ENCODE measurements around the gene RNF217. TPM values are rescaled to one million over a fixed set of nuclear protein-coding genes. Genes with fewer than 3 reads are reported as not detected.

The RNF217 gene
- total RNA-seq, 1 donor from 2014 or later: 49.8 TPM

GRCh38 chr6:125083684-125083990 lies 121.4 kb downstream of the RNF217 start:
- Mint-ChIP-seq H3K36me3 (peaks cover 18% of the 10 kb centered on the region), H3K27ac (no peak overlapping the region), H3K27me3 (ENCODE audit: low read depth) (no peaks in the 10 kb centered on the region), H3K4me3 (no peak overlapping the region), H3K4me1 (peaks cover 8% of the 10 kb centered on the region), H3K9me3 (no peaks in the 10 kb centered on the region)
- TF ChIP-seq CTCF (IDR thresholded peaks at IDR 0.05; ENCODE audit: unreplicated experiment): no peak
- DNase-seq (ENCODE audit: low spot score in 2 of 2, unreplicated experiment in 2 of 2): no peak

- no peak for DNase-seq (ENCODE audit: low spot score in 2 of 2, unreplicated experiment in 2 of 2)
- no peak overlapping the region for H3K27ac Mint-ChIP-seq
Observed at GRCh38 chr6:125086716-125087115, 124.5 kb downstream of the RNF217 start.

GRCh38 chr6:125088963-125089362 lies 126.7 kb downstream of the RNF217 start:
- H3K9me3 Mint-ChIP-seq: no peaks in the 10 kb centered on the region
- DNase-seq (ENCODE audit: low spot score in 2 of 2, unreplicated experiment in 2 of 2): no peak
- peaks cover 4% of the 10 kb centered on the region for H3K4me1 Mint-ChIP-seq

More at GRCh38 chr6:125086716-125087115, 124.5 kb downstream of the RNF217 start:
- Mint-ChIP-seq H3K27me3 (ENCODE audit: low read depth) (no peaks in the 10 kb centered on the region), H3K4me3 (no peak overlapping the region), H3K4me1 (peaks cover 4% of the 10 kb centered on the region), H3K36me3 (peaks cover 10% of the 10 kb centered on the region), H3K9me3 (no peaks in the 10 kb centered on the region)
- TF ChIP-seq CTCF (IDR thresholded peaks at IDR 0.05; ENCODE audit: unreplicated experiment): no peak

GRCh38 chr6:125094563-125094962 lies 132.3 kb downstream of the RNF217 start:
- Mint-ChIP-seq H3K9me3 (no peaks in the 10 kb centered on the region), H3K4me1 (peaks cover 4% of the 10 kb centered on the region), H3K36me3 (peaks cover 2% of the 10 kb centered on the region), H3K4me3 (no peak overlapping the region), H3K27ac (peak overlapping the region; percentile 11), H3K27me3 (ENCODE audit: low read depth) (no peaks in the 10 kb centered on the region)
- TF ChIP-seq CTCF (IDR thresholded peaks at IDR 0.05; ENCODE audit: unreplicated experiment): no peak
- DNase-seq (ENCODE audit: low spot score in 2 of 2, unreplicated experiment in 2 of 2): no peak

More at GRCh38 chr6:125088963-125089362, 126.7 kb downstream of the RNF217 start:
- peaks cover 2% of the 10 kb centered on the region for H3K36me3 Mint-ChIP-seq
- no peak overlapping the region for H3K4me3 Mint-ChIP-seq
- TF ChIP-seq CTCF (IDR thresholded peaks at IDR 0.05; ENCODE audit: unreplicated experiment): no peak
- H3K27ac Mint-ChIP-seq: no peak overlapping the region
- no peaks in the 10 kb centered on the region for H3K27me3 Mint-ChIP-seq (ENCODE audit: low read depth)

- DNase-seq (ENCODE audit: low spot score in 2 of 2, unreplicated experiment in 2 of 2): no peak
- H3K36me3 Mint-ChIP-seq: peaks cover 2% of the 10 kb centered on the region
Observed at GRCh38 chr6:125095580-125096301, 133.5 kb downstream of the RNF217 start.

More at GRCh38 chr6:125095580-125096301, 133.5 kb downstream of the RNF217 start:
- Mint-ChIP-seq H3K27ac (peak overlapping the region; percentile 6), H3K27me3 (ENCODE audit: low read depth) (no peaks in the 10 kb centered on the region), H3K9me3 (no peaks in the 10 kb centered on the region), H3K4me3 (no peak overlapping the region), H3K4me1 (peaks cover 11% of the 10 kb centered on the region)
- TF ChIP-seq CTCF (IDR thresholded peaks at IDR 0.05; ENCODE audit: unreplicated experiment): no peak

All from mesothelial cell of epicardium (in vitro differentiated cells).